Dedifferentiated amniotic fluid mesenchymal stem cell (primary cell): ENCODE results near the gene TBC1D12.
"Not testable (repeated sequence)": the region's sequence is repeated elsewhere in the genome, so short reads cannot be mapped to it uniquely, and the experiment has no call there.

Experiments
- DNase-seq: peaks from one replicate; pipeline ENCODE4 v3.0.0-alpha.2; 2016; ENCODE audit errors: extremely low spot score

The TBC1D12 gene

DNA sequence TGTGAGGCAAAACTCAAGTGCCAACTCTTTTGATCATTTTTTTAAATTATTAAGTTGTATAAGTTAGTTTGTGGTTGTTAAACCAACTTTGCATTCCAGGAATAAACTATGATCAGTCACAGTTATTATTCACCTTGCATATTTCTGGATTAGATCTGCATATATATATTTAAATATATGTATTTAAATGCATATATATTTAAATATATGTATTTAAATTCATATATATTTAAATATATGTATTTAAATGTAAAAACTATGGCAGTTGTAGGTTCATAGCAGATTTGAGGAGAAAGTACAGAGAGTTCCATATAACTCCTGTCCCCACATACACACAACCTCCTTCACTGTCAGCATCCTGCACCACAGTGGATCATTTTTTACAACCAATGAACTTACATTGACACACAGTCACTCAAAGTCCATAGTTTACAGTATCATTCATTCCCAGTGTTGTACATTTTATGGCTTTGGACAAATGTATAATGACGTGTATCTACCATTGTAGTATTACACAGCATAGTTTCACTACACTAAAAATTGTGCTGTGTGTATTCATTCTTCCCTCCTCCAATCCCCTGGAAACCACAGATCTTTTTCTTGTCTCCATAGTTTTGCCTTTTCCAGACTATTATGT lies 49.7 kb downstream of the TBC1D12 start:
- no peak for DNase-seq

DNA sequence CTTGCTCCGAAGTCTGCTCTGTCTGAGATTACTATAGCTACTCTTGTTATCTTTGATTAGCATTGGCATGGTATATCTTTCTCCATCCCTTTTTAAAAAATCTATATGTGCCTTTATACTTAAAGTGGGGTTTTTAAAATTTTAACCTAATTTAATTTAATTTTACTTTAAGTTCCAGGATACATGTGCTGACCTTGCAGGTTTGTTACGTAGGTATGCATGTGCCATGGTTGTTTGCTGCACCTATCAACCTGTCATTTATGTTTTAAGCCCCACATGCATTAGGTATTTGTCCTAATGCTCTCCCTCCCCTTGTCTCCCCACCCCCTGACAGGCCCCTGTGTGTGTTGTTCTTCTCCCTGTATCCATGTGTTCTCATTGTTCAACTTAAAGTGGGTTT lies 54.6 kb downstream of the TBC1D12 start:
- DNase-seq: no peak

DNA sequence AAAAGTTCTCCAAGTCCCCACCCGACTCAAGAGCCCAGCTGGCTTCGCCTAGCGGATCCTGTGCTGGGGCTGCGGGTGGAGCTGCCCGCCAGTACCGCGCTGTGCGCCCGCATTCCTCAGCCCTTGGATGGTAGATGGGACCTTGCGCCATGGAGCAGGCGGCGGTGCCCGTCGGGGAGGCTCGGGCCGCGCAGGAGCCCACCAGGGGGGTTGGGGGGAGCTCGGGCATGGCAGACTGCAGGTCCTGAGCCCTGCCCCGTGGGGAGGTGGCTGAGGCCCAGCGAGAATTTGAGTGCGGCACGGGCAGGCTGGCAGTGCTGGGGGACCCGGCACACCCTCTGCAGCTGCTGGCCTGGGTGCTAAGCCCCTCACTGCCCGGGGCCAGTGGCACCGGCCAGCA lies 57.0 kb downstream of the TBC1D12 start:
- DNase-seq: no peak

DNA sequence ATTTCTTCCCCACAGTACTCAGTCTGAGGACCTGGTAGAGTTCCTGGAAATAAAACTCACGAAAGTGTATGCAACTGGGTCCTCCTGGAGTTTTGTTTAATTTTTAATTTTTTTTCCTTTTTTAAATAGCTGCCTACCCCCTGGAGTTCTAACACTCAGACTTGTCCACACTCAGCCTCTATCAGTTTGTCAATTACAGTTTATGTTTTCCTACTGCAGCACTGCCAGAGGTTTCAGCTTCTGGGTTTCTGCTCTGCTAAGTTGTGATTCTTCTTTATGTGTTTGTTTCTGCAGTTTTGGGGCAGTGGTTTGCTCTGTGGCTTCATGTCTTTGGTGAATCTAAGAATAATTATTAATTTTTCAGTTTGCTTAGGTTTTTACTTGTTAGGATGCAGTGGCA lies 59.2 kb downstream of the TBC1D12 start:
- no peak for DNase-seq

DNA sequence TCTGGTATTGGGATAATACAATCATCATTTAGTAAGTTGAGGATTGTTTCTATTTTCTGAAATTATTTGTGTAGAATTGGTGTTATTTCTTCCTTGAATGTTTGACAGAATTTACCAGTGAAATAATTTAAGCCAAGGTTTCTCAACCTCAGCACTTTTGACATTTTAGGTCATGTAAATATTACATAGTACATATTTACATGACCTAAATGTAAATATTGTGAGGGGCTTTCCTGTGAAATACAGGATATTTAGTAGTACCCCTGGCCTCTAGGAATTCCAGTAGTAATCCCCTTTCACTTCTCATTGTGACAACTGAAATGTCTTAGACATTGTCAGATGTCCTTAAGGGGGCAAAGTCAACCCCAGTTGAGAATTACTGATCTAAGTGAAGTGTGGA lies 59.8 kb downstream of the TBC1D12 start:
- no peak for DNase-seq

DNA sequence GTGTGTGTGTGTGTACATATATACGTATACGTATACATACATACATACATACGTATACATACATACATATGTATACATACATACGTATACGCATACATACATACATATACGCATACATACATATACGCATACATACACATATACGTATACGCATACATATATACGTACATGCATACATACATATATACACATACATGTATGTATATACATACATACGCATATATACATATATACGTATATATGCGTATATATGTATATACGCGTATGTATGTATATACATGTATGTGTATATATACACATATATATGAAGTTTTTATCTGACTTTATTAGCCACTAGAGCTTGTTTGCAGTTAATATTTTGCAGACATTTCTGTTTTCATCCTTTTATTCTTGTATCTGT lies 63.3 kb downstream of the TBC1D12 start:
- no peak for DNase-seq

DNA sequence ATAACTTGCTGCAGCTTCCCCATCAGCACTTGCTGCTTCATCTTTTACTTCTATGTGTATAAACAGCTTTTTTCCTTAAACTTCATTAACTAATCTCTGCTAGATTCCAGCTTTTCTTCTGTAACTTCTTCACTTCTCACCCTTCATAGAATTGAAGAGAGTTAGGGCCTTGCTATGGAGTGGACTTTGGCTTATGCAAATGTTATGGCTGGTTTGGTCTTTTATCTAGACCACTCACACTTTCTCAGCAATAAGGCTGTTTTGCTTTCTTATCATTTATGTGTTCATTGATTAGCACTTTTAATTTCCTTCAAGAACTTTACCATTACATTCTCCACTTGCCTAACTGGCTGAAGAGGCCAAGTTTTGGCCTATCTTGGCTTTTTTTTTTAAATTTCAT lies 79.1 kb downstream of the TBC1D12 start:
- no peak for DNase-seq

DNA sequence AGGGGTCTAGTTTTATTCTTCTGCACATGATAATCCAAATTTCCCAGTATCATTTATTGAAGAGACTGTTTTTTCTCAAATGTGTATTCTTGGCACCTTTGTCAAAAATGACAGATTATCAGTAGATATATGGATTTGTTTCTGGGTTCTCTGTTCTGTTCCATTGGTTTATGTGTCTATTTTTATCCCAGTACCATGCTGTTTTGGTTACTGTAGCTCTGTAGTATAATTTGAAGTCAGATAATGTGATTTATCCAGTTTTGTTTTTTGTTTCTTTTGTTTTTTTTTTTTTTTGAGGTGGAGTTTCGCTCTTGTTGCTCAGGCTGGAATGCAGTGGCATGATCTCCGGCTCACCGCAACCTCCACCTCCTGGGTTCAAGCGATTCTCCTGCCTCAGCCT lies 81.6 kb downstream of the TBC1D12 start:
- DNase-seq: no peak

DNA sequence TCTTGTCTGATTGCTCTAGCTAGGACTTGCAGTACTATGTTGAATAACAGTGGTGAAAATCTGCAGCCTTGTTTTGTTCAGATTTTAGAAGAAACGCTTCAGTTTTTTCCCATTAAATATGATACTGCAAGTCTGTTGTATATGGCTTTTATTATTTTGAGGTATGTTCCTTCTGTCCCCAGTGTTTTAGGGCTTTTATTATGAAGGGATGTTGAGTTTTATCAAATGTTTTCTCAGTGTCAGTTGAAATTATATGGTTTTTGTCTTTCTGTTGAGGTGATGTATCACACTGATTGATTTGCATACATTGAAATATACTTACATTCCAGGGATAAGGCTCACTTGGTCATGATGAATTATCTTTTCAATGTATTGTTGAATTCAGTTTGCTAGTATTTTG lies 82.8 kb downstream of the TBC1D12 start:
- DNase-seq: no peak

DNA sequence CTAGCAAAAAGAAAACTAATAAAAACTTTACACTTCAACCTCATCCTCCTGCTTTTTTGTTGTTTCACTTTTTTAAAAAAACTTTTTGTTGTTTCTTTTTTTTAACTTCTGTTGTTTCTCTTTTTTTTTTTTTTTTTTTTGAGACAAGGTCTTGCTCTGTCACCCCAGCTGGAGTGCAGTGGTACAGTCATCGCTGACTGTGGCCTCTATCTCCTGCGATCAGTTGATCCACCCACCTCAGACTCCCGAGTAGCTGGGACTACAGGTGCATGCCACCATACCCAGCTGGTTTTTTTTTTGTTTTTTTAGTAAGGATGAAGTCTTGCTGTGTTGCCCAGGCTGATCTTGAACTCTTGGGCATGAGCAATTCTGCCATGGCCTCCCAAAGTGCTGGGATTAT lies 85.2 kb downstream of the TBC1D12 start:
- no peak for DNase-seq

DNA sequence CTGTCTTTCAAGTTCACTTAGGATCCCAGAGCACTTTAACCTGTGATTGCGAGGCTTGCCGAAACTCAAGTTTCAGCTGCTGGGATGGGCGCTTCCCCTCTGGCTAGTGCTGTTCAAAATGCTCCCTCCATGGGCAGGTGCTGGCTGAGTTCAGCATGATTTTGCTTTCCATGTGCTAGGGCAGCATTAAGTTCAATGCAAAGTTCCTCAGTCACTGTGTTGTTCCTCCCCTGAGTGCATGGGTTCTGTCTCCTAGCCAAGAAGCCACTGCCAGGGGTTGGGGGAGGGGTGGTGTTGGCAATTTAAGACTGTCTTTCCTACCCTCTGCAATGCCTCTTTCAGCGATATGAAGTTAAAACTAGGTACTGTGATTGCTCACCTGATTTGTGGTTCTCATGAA lies 86.8 kb downstream of the TBC1D12 start:
- DNase-seq: no peak

DNA sequence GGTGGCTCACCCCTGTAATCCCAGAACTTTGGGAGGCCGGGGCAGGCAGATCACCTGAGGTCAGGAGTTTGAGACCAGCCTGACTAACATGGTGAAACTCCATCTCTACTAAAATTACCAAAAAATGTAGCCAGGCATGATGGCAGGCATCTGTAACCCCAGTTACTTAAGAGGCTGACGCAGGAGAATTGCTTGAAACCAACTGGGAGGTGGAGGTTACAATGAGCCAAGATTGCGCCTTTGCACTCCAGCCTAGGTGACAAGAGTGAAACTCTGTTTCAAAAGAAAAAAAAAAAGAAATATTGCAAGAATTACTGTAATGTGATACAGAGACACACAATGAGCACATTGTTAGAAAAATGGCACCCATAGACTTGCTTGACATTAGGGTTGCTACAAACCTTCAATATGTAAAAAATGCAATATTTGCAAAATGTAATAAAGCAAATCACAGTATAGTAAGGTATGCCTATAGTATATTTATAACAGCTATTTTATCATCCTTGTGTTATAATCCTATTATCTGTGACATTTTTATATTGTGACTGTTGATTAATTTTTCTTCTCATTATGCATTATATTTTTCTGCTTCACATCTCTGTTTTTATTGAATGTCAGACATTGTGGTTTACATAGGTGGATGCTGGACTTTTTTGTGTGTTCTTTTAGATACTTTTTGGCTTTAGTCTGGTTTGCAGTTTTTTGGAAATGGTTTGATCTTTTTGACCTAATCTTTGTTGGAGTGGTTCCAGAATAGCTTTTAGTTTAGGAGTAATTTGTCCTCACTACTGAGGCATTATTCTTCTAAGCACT lies 87.8 kb downstream of the TBC1D12 start:
- no peak for DNase-seq

DNA sequence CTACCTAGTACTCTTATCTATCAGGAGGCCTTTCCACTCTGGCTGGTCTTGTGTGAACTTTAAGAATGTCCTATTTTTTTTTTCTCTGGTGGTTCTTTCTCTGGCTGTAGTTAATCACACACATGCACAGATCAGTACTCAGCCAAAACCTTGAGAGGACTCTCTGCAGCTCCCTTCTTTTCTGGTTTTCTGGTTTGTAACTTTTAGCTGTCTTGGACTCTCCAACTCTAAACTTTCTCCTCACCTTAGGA lies 88.4 kb downstream of the TBC1D12 start:
- no peak for DNase-seq

DNA sequence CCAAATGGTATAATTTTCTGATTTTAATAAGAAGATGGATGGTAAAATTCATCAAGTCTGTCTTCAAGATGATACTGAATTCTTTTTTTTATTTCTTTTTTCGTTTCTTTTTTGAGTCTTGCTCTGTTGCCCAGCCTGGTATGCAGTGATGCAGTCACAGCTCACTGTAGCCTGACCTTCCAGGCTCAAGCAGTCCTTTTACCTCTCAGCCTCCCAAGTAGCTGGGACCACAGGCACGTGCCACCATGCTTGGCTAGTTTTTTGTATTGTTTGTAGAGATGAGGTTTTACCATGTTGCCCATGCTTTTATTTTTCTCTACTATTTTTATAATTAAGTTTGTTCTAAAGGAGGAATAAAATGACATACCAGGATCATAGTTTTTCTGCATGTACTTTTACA lies 91.1 kb downstream of the TBC1D12 start:
- no peak for DNase-seq

DNA sequence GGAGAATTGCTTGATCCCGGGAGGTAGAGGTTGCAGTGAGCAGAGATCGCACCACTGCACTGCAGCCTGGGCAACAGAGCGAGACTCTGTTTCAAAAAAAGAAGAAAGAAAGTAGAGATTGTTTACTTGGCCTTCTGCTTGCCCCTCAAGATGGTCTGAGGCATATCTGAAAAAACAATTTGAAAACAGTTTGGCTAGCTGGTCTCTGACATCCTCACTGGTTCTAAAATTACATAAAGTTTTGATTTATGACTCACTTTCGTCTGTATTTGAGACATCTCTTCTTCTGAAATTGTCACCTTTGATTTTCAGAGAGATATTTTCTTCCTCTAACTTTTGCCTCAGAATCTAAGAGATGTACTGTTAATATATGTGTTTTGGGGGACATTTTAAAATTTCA lies 93.7 kb downstream of the TBC1D12 start:
- DNase-seq: no peak

DNA sequence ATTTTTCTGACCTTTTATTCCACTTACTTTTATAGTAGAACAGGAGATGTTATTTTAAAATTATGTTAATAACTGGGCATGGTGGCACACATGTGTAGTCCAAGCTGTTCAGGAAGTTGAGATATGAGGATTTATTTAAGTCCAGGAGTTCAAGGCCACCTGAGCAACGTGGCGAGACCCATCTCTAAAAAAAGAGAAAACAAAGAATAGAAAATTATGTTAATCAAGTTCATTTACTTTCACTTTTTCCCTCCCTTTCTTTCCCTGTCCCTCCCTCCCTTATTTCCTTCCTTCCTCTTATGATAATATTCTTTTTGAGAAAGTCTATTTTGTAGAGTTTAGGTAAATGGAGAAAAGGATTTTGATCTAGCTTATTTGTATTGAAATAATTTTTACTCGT lies 94.3 kb downstream of the TBC1D12 start:
- DNase-seq: no peak

DNA sequence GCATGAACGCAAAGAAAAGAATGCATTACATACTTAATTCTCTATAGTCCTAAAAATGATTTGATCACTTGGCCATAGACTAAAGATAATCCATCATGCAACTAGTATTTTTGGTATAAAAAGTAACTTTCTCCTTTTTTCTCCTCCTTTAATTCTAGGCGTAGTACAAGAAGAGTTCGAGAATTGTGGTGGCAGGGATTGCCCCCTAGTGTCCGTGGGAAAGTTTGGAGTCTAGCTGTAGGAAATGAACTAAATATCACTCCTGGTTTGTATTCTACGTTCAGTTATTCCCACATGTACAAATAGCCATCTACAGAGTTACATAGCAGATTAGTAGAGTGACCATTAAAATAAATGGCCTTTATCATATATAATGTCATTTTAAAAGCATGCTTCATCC lies 97.7 kb downstream of the TBC1D12 start:
- DNase-seq: no peak

DNA sequence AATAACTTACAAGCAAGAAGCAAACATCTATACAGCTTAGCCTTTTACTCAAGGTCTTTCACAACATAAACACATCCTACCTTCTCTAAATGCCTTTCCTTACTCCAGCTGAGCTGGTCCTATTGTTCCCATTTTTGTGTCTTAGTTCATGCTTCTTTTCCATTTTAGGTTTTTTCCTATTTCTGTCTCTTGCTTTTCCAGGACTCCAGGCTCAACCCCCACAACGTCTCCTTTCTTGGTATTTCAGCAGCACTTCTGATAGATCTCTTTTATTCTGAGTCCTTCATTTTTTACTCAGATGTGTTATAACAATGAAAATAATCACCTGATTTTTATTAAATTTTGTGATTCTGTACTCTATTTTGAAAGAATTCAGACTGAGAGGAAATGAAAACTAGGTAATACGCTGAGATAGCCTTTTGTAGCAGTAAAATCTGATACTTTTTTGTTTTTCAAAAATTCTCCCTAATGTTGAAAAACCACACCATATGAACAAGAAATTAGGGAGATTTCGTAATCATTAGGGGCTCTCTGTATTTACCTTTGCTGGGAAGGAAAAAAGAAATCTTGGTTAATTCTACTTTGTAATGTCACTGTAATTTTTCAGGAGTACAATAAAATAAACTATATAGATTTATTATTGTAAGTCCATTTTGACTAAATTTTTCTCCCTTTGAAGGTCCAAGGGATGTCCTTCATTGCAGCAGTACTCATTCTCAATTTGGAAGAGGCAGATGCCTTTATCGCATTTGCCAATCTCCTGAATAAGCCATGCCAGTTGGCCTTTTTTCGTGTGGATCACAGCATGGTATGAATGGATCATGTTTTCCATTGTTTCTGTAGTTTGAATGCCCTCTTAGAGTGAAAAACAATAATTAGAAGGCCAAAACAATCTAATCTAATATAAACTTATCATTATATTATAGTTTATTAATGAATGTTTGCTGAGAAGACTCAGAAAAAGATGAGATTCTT lies 119.2 kb downstream of the TBC1D12 start:
- DNase-seq: no peak

DNA sequence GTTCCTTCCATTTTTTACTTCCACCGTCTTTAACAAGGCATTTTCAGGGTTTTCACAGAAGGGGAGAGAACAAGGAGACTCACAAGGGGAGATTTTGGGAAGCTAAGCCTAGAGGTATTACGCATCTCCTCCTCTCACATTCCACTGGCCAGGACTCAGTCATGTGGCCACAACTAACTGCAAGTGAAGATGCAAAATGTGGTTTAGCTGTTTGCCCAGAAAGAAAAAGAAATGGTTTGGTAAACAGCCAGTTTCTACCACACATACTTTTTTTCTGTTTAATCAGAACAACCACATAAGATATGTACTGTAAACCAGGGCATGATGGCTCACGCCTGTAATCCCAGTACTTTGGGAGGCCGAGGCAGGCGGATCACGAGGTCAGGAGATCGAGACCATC lies 121.8 kb downstream of the TBC1D12 start:
- DNase-seq: no peak

DNA sequence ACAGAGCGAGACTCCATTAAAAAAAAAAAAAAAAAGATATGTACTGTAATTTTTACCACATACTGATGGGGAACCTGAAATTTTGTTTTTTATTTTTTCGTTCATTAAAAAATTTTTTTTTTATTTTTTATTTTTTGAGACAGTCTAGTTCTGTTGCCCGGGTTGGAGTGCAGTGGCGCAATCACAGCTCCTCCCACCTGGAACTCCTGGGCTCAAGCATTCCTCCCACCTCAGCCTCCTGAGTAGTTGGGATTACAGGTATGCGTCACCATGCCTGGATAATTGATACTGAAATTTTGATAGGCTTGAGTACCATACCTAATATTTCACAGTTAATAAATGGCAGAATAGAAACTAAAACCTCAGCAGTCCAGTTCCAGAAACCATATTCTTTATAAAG lies 122.4 kb downstream of the TBC1D12 start:
- DNase-seq: no peak

DNA sequence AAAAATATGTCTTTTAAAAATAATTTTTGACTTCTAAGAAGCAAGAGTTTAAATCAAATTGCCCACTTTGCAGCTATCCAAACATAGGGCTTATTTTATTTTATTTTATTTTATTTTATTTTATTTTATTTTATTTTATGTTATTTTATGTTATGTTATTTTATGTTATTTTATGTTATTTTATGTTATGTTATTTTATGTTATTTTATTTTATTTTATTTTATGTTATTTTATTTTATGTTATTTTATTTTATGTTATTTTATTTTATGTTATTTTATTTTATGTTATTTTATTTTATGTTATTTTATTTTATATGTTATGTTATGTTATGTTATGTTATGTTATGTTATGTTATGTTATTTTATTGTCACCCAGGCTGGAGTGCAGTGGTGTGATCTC lies 129.2 kb downstream of the TBC1D12 start:
- not testable (repeated sequence) for DNase-seq

DNA sequence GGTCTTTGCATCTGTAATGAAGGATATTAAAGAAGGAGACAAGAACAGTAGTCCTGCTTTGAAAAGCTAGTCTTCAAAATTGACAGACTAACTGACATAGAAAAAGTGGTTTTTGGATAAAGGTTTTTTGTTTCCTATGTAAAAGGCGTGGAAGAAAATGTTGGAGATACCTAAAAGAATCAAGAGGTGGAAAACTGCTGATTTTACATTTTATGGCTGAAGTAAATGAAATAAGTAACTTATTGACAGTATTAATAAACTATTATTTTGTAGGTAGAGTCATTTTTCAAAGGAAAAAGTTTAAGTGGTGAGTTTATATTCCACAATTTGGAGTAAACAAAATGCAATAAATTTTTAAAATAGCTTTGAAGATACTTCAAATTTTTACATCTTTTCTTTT lies 130.7 kb downstream of the TBC1D12 start:
- no peak for DNase-seq

DNA sequence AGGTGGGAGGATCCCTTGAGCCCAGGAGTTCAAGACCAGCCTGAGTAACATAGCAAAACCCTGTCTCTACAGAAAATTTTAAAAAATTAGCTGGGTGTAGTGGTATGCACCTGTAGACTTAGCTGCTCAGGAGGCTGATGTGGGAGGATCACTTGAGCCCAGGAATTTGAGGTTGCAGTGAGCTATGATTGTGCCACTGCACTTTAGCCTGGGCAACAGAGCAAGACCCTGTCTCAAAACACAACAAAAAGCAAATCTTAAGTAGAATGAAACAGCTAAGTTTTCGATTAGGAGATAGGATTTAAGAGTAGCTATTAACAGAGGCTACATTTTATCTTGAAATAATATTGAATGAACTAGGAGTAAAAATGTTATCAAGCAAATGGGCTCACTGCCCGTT lies 139.9 kb downstream of the TBC1D12 start:
- DNase-seq: not testable (repeated sequence)
